Measurements from ENCODE around the gene DCLK3.

The DCLK3 gene

GRCh38 chr3:36765104-36765503 lies 751 bp upstream of the DCLK3 start:
- in situ Hi-C loops (cut with MboI; ENCODE audit: low sequenced_read_pairs): no loop called here

GRCh38 chr3:36764704-36765038 lies 318 bp upstream of the DCLK3 start:
- in situ Hi-C loops (cut with MboI; ENCODE audit: low sequenced_read_pairs): no loop called here

- in situ Hi-C loops (cut with MboI; ENCODE audit: low sequenced_read_pairs): no loop called here
Observed at GRCh38 chr3:36762918-36763849, 1.2 kb downstream of the DCLK3 start.

GRCh38 chr3:36761779-36762178 lies 2.6 kb downstream of the DCLK3 start:
- in situ Hi-C loops (cut with MboI; ENCODE audit: low sequenced_read_pairs): no loop called here

- in situ Hi-C loops (cut with MboI; ENCODE audit: low sequenced_read_pairs): no loop called here
Observed at GRCh38 chr3:36756269-36756668, 8.1 kb downstream of the DCLK3 start.

- in situ Hi-C loops (cut with MboI; ENCODE audit: low sequenced_read_pairs): no loop called here
Observed at GRCh38 chr3:36751326-36751725, 13.0 kb downstream of the DCLK3 start.

- in situ Hi-C loops (cut with MboI; ENCODE audit: low sequenced_read_pairs): no loop called here
Observed at GRCh38 chr3:36750737-36751136, 13.6 kb downstream of the DCLK3 start.

GRCh38 chr3:36744763-36745162 lies 19.6 kb downstream of the DCLK3 start:
- in situ Hi-C loops (cut with MboI; ENCODE audit: low sequenced_read_pairs): no loop called here

- in situ Hi-C loops (cut with MboI; ENCODE audit: low sequenced_read_pairs): no loop called here
Observed at GRCh38 chr3:36743826-36744225, 20.5 kb downstream of the DCLK3 start.

- in situ Hi-C loops (cut with MboI; ENCODE audit: low sequenced_read_pairs): no loop called here
Observed at GRCh38 chr3:36741285-36741684, 23.1 kb downstream of the DCLK3 start.

- in situ Hi-C loops (cut with MboI; ENCODE audit: low sequenced_read_pairs): no loop called here
Observed at GRCh38 chr3:36740787-36741186, 23.6 kb downstream of the DCLK3 start.

- in situ Hi-C loops (cut with MboI; ENCODE audit: low sequenced_read_pairs): no loop called here
Observed at GRCh38 chr3:36738702-36739101, 25.7 kb downstream of the DCLK3 start.

GRCh38 chr3:36736301-36736700 lies 28.1 kb downstream of the DCLK3 start:
- in situ Hi-C loops (cut with MboI; ENCODE audit: low sequenced_read_pairs): no loop called here

GRCh38 chr3:36734742-36735141 lies 29.6 kb downstream of the DCLK3 start:
- in situ Hi-C loops (cut with MboI; ENCODE audit: low sequenced_read_pairs): no loop called here

- in situ Hi-C loops (cut with MboI; ENCODE audit: low sequenced_read_pairs): no loop called here
Observed at GRCh38 chr3:36733723-36734122, 30.6 kb downstream of the DCLK3 start.

- in situ Hi-C loops (cut with MboI; ENCODE audit: low sequenced_read_pairs): no loop called here
Observed at GRCh38 chr3:36733162-36733696, 31.1 kb downstream of the DCLK3 start.

- in situ Hi-C loops (cut with MboI; ENCODE audit: low sequenced_read_pairs): no loop called here
Observed at GRCh38 chr3:36730966-36731365, 33.4 kb downstream of the DCLK3 start.

- in situ Hi-C loops (cut with MboI; ENCODE audit: low sequenced_read_pairs): no loop called here
Observed at GRCh38 chr3:36729204-36730056, 34.9 kb downstream of the DCLK3 start.

- in situ Hi-C loops (cut with MboI; ENCODE audit: low sequenced_read_pairs): no loop called here
Observed at GRCh38 chr3:36714343-36715086, 49.8 kb downstream of the DCLK3 start.

GRCh38 chr3:36713904-36714303 lies 50.4 kb downstream of the DCLK3 start:
- in situ Hi-C loops (cut with MboI; ENCODE audit: low sequenced_read_pairs): no loop called here

- in situ Hi-C loops (cut with MboI; ENCODE audit: low sequenced_read_pairs): no loop called here
Observed at GRCh38 chr3:36710606-36711005, 53.7 kb downstream of the DCLK3 start.

Data from hTERT RPE-1 (cell line).